Neural progenitor cell (in vitro differentiated cells): ENCODE results near the gene MAFF. TPM values are rescaled to one million over a fixed set of nuclear protein-coding genes. Genes with fewer than 3 reads are reported as not detected.
A peak's percentile ranks its signal among the peaks of the same experiment; 100 is the strongest.

Experiments
- DNase-seq: peaks from one replicate; pipeline ENCODE4 v3.0.0-alpha.2; 2016; ENCODE audit warnings: low spot score
- H2AFZ ChIP-seq: fragments of 200-600 bp; sonication (generic); replicated peaks from 2 replicates; pipeline ENCODE4 v1.6.1; 2016; ENCODE audit warnings: antibody characterized with exemption
- H3F3A ChIP-seq: fragments of 200-600 bp; sonication (generic); 2 replicates; pipeline ENCODE4 v1.6.1; 2016; ENCODE audit warnings: antibody characterized with exemption, low read depth
- H3K27ac ChIP-seq: fragments of 200-600 bp; sonication (generic); 2 replicates; pipeline ENCODE4 v1.5.1; 2016; ENCODE audit warnings: mild to moderate bottlenecking
- H3K27me3 ChIP-seq: fragments of 200-600 bp; sonication (generic); 2 replicates; pipeline ENCODE4 v1.6.1; 2016; ENCODE audit warnings: mild to moderate bottlenecking, moderate library complexity
- H3K36me3 ChIP-seq: fragments of 200-600 bp; sonication (generic); 2 replicates; pipeline ENCODE4 v1.5.1; 2016
- H3K4me1 ChIP-seq: fragments of 200-600 bp; sonication (generic); 2 replicates; pipeline ENCODE4 v1.6.1; 2016; ENCODE audit warnings: mixed run types
- H3K4me2 ChIP-seq: fragments of 200-600 bp; sonication (generic); 2 replicates; pipeline ENCODE4 v1.6.1; 2016
- H3K4me3 ChIP-seq: fragments of 200-600 bp; sonication (generic); 2 replicates; pipeline ENCODE4 v1.5.1; 2016
- H3K79me2 ChIP-seq: fragments of 200-600 bp; sonication (generic); 2 replicates; pipeline ENCODE4 v1.6.1; 2016; ENCODE audit warnings: low read depth
- H3K9ac ChIP-seq: fragments of 200-600 bp; sonication (generic); 2 replicates; pipeline ENCODE4 v1.6.1; 2016
- H3K9me3 ChIP-seq: fragments of 200-600 bp; sonication (generic); 2 replicates; pipeline ENCODE4 v1.5.1; 2016; ENCODE audit warnings: low read depth
- H4K20me1 ChIP-seq: fragments of 200-600 bp; sonication (generic); 2 replicates; pipeline ENCODE4 v1.6.1; 2016; ENCODE audit warnings: low read depth
- H3K27ac Mint-ChIP-seq: 3 replicates; pipeline ENCODE4 v1.8.0; 2021; ENCODE audit warnings: mixed read lengths
- H3K27me3 Mint-ChIP-seq: 2 replicates; pipeline ENCODE4 v1.8.0; 2022; ENCODE audit warnings: low read depth, mild to moderate bottlenecking, inconsistent platforms, moderate library complexity, mixed read lengths; ENCODE audit not compliant: insufficient read depth
- H3K36me3 Mint-ChIP-seq: 3 replicates; pipeline ENCODE4 v1.8.0; 2021; ENCODE audit warnings: mixed read lengths
- H3K4me1 Mint-ChIP-seq: 3 replicates; pipeline ENCODE4 v1.8.0; 2021; ENCODE audit warnings: mixed read lengths
- H3K4me3 Mint-ChIP-seq: 3 replicates; pipeline ENCODE4 v1.8.0; 2021; ENCODE audit warnings: mild to moderate bottlenecking, moderate library complexity, mixed read lengths
- H3K9me3 Mint-ChIP-seq: 3 replicates; pipeline ENCODE4 v1.8.0; 2020; ENCODE audit warnings: mixed read lengths
- EZH2 ChIP-seq: fragments of 200-600 bp; sonication (generic); IDR thresholded peaks from 2 replicates; pipeline ENCODE4 v1.6.1; 2017; ENCODE audit warnings: antibody characterized with exemption, mild to moderate bottlenecking, moderate library complexity
- EZH2phosphoT487 ChIP-seq: fragments of 200-600 bp; sonication (generic); IDR thresholded peaks from 2 replicates; pipeline ENCODE4 v1.6.1; 2017; ENCODE audit warnings: antibody characterized with exemption
- total RNA-seq: library from RNA; depleted of rRNA; stranded (reverse); fragments of >200 nt; gene quantifications from 2 replicates; pipeline ENCODE4 v1.2.3, GENCODE V29; 2015; ENCODE audit warnings: low replicate concordance
- TF ChIP-seq, protein P1 (sequence below): fragments of 200-600 bp; sonication (generic); IDR thresholded peaks from 2 replicates; pipeline ENCODE4 v1.5.1; 2017; ENCODE audit warnings: antibody characterized with exemption, mild to moderate bottlenecking

MAFF gene
- total RNA-seq, 1 donor from 2014 or later: 0.90 TPM

DNA sequence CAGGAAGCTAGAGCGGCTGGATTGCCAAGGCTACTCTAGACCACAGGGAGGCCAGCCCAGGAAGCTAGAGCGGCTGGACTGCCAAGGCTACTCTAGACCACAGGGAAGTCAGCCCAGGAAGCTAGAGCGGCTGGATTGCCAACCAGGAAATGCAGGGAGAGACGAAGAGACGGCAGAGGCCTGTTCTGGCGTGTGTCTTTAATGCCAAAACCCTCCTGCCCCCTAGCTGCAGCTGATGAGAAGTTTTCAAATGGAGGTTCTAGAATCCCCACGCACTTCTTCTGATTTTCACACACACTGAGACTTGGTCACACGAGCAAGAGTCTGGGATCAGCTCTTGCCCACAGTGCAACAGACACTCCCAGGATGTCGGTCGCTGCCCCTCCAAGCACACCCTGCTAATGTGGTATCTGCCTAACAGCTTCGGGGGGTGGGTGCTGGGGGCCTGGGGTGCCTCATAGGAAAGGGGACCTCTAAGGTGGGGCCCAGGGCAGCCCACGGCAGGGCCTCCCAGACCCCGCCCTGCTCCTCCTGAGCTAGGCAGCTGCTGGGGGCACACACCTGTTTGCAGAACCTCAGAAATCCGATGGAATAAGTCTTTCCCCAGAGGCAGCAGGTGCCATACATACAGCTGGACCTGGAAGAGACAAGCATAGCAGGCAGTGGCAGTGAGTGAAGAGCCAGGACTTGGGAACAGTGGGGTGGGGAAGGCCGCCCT, 28.5 kb downstream of the MAFF start:
- Histone ChIP-seq H3K27me3 (no peaks in the 10 kb centered on the region), H3K9me3 (no peaks in the 10 kb centered on the region), H3K27ac (no peak overlapping the region), H3F3A (no peaks in the 10 kb centered on the region), H4K20me1 (peaks cover 3% of the 10 kb centered on the region), H3K79me2 (no peaks in the 10 kb centered on the region), H3K9ac (no peak overlapping the region), H3K4me3 (no peak overlapping the region), H3K36me3 (no peaks in the 10 kb centered on the region), H2AFZ (no peak overlapping the region), H3K4me2 (no peak overlapping the region), H3K4me1 (peaks cover 10% of the 10 kb centered on the region)
- Mint-ChIP-seq H3K27me3 (no peaks in the 10 kb centered on the region), H3K9me3 (no peaks in the 10 kb centered on the region), H3K36me3 (peaks cover 26% of the 10 kb centered on the region), H3K27ac (peak overlapping the region; percentile 35), H3K4me3 (no peak overlapping the region), H3K4me1 (peaks cover 4% of the 10 kb centered on the region)
- DNase-seq: peak; percentile 47
- TF ChIP-seq, protein P1, sequence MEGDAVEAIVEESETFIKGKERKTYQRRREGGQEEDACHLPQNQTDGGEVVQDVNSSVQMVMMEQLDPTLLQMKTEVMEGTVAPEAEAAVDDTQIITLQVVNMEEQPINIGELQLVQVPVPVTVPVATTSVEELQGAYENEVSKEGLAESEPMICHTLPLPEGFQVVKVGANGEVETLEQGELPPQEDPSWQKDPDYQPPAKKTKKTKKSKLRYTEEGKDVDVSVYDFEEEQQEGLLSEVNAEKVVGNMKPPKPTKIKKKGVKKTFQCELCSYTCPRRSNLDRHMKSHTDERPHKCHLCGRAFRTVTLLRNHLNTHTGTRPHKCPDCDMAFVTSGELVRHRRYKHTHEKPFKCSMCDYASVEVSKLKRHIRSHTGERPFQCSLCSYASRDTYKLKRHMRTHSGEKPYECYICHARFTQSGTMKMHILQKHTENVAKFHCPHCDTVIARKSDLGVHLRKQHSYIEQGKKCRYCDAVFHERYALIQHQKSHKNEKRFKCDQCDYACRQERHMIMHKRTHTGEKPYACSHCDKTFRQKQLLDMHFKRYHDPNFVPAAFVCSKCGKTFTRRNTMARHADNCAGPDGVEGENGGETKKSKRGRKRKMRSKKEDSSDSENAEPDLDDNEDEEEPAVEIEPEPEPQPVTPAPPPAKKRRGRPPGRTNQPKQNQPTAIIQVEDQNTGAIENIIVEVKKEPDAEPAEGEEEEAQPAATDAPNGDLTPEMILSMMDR: peak; percentile 52
- no peak for TF ChIP-seq EZH2phosphoT487
- no peak for TF ChIP-seq EZH2

DNA sequence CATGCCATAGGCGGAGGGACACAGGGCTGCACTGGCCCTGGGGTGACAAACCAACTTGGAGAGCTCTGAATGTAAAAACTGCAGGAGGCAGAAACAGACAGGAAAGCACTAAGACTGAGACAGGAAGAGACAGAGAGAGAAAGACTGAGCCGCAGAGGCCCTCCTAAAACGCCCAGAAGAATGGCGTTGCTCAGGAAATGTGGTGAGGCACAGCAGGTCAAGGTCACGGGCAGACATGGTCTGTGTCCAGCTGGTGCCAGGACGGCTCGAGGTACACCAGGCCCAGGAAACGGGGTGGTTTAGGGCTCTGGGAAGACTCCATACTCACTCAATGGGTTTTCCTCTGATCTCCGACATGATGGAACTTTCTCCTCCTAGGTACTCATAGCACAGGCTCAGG, 29.1 kb downstream of the MAFF start:
- H3K4me3 ChIP-seq: no peak overlapping the region
- no peaks in the 10 kb centered on the region for H3F3A ChIP-seq
- no peaks in the 10 kb centered on the region for H3K27me3 ChIP-seq
- no peak overlapping the region for H3K27ac ChIP-seq
- H3K9ac ChIP-seq: no peak overlapping the region
- peaks cover 26% of the 10 kb centered on the region for H3K36me3 Mint-ChIP-seq
- no peak for DNase-seq
- H2AFZ ChIP-seq: no peak overlapping the region
- H3K4me1 Mint-ChIP-seq: peaks cover 7% of the 10 kb centered on the region
- peak overlapping the region; percentile 35 for H3K27ac Mint-ChIP-seq
- H3K9me3 Mint-ChIP-seq: no peaks in the 10 kb centered on the region
- H3K36me3 ChIP-seq: no peaks in the 10 kb centered on the region
- no peak overlapping the region for H3K4me3 Mint-ChIP-seq
- H3K4me1 ChIP-seq: peaks cover 10% of the 10 kb centered on the region
- H3K9me3 ChIP-seq: no peaks in the 10 kb centered on the region
- H3K27me3 Mint-ChIP-seq: no peaks in the 10 kb centered on the region
- H3K4me2 ChIP-seq: no peak overlapping the region
- TF ChIP-seq EZH2phosphoT487 (no peak), EZH2 (no peak)
- TF ChIP-seq, protein P1: no peak
- no peaks in the 10 kb centered on the region for H3K79me2 ChIP-seq
- peaks cover 3% of the 10 kb centered on the region for H4K20me1 ChIP-seq

DNA sequence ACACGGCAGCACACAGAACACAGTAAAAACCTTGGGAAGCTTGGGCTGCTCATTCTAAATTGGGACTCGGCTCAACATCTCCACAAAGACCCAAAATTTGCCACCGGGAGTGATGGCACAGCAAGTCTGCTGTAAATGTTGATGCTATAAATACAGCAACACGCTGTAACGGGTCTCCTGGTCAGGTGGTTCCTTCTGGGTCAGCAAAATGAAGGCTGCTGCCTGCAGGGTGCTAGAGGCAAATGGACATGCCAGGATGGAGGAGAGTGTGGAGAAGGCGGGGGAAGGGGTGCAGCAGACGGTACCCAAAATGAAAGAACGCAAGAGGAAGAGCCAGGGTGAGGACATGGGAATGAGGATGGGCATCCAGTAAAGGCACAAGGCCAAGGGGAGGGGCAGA, 30.4 kb downstream of the MAFF start:
- no peak overlapping the region for H2AFZ ChIP-seq
- H3K79me2 ChIP-seq: no peaks in the 10 kb centered on the region
- H3K4me3 ChIP-seq: no peak overlapping the region
- Mint-ChIP-seq H3K4me3 (no peak overlapping the region), H3K27ac (no peak overlapping the region), H3K27me3 (no peaks in the 10 kb centered on the region), H3K9me3 (no peaks in the 10 kb centered on the region), H3K36me3 (peaks cover 30% of the 10 kb centered on the region), H3K4me1 (peaks cover 7% of the 10 kb centered on the region)
- DNase-seq: no peak
- no peak overlapping the region for H3K9ac ChIP-seq
- H4K20me1 ChIP-seq: peaks cover 3% of the 10 kb centered on the region
- H3K27ac ChIP-seq: no peak overlapping the region
- H3F3A ChIP-seq: no peaks in the 10 kb centered on the region
- no peaks in the 10 kb centered on the region for H3K27me3 ChIP-seq
- TF ChIP-seq EZH2phosphoT487: no peak
- TF ChIP-seq, protein P1: no peak
- TF ChIP-seq EZH2: no peak
- no peak overlapping the region for H3K4me2 ChIP-seq
- H3K36me3 ChIP-seq: no peaks in the 10 kb centered on the region
- H3K9me3 ChIP-seq: no peaks in the 10 kb centered on the region
- peaks cover 10% of the 10 kb centered on the region for H3K4me1 ChIP-seq
